Neural progenitor cell (in vitro differentiated cells): ENCODE results near the gene NETO1.

ENCODE experiments used
- EZH2 ChIP-seq: fragments of 200-600 bp; sonication (generic); IDR thresholded peaks from 2 replicates; pipeline ENCODE4 v1.6.1; 2017; ENCODE audit warnings: antibody characterized with exemption, mild to moderate bottlenecking, moderate library complexity
- TF ChIP-seq, protein P1 (sequence below): fragments of 200-600 bp; sonication (generic); IDR thresholded peaks from 2 replicates; pipeline ENCODE4 v1.5.1; 2017; ENCODE audit warnings: antibody characterized with exemption, mild to moderate bottlenecking

DNA sequence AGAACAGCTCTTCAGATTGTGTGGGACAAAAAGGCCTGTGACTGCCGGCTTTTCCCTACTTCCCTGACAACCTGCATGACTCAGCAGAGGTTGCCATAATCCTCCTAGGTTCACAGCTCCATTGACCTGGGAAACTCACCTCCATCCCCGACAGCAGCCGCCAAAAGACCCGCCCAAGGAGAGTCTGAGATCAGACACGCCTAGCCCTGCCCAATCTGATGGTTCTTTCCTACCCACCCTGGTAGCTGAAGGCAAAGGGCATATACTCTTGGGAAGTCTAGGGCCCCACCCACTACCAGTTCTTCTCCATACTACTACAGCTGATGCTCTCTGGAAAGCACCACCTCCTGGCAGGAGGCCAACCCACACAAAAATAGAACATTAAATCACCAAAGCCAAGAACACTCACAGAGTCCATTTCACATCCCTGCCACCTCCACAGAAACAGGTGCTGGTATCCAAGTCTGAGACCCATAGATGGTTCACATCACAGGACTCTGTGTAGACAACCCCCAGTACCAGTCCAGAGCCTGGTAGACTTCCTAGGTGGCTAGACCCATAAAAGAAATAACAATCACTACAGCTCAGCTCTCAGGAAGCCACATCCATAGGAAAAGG is 140.6 kb downstream of the NETO1 start:
- TF ChIP-seq, protein P1, sequence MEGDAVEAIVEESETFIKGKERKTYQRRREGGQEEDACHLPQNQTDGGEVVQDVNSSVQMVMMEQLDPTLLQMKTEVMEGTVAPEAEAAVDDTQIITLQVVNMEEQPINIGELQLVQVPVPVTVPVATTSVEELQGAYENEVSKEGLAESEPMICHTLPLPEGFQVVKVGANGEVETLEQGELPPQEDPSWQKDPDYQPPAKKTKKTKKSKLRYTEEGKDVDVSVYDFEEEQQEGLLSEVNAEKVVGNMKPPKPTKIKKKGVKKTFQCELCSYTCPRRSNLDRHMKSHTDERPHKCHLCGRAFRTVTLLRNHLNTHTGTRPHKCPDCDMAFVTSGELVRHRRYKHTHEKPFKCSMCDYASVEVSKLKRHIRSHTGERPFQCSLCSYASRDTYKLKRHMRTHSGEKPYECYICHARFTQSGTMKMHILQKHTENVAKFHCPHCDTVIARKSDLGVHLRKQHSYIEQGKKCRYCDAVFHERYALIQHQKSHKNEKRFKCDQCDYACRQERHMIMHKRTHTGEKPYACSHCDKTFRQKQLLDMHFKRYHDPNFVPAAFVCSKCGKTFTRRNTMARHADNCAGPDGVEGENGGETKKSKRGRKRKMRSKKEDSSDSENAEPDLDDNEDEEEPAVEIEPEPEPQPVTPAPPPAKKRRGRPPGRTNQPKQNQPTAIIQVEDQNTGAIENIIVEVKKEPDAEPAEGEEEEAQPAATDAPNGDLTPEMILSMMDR, result no peak
- TF ChIP-seq EZH2, result no peak
